ENCODE measurements around the gene S100A3.

GRCh38 chr1:153519242-153519641, 29.8 kb downstream of the S100A3 start:
- no peak for TF ChIP-seq CTCF (IDR thresholded peaks at IDR 0.05)
- TF ChIP-seq POLR2AphosphoS5 (IDR thresholded peaks at IDR 0.05), result no peak

Measured in gastroesophageal sphincter (tissue), 3 donors.